Head of caudate nucleus (tissue), 42 donors: ENCODE data around the gene NDUFAB1.
"Not testable (repeated sequence)": the region's sequence is repeated elsewhere in the genome, so short reads cannot be mapped to it uniquely, and the experiment has no call there.

Source experiments
- DNase-seq, 42 donors: peaks; one replicate each; pipeline versions ENCODE4 v3.0.0 to v3.0.0-alpha.2; 2020 to 2021; ENCODE audit warnings: mixed read lengths in 7 of 42
- intact Hi-C: fragments of 100-400 bp; cut with DNase I; formaldehyde crosslinking; loops from one replicate; pipeline ENCODE4 v1.15.0; 2022

Gene NDUFAB1

GRCh38 chr16:23594186-23594585, 1.9 kb downstream of the NDUFAB1 start:
- intact Hi-C loops: loop anchor here (2.0 to 10.0 kb wide), 2 partner anchors 35 to 51 kb away; partner anchors contain the start of genes DCTN5 and PALB2

GRCh38 chr16:23590181-23590580, 5.9 kb downstream of the NDUFAB1 start:
- DNase-seq: no peak
- intact Hi-C loops: loop anchor here (10.0 kb wide), 1 partner anchor 55 kb away; the partner anchor contains the start of genes DCTN5 and PALB2

More at GRCh38 chr16:23594186-23594585, 1.9 kb downstream of the NDUFAB1 start:
- DNase-seq: no peak

- intact Hi-C loops: no loop called here
Observed at GRCh38 chr16:23587726-23588125, 8.4 kb downstream of the NDUFAB1 start.

GRCh38 chr16:23584186-23585076, 11.7 kb downstream of the NDUFAB1 start:
- intact Hi-C loops: no loop called here
- DNase-seq: no peak

More at GRCh38 chr16:23587726-23588125, 8.4 kb downstream of the NDUFAB1 start:
- no peak for DNase-seq

- DNase-seq, intact Hi-C loops: not testable (repeated sequence)
Observed at GRCh38 chr16:23583271-23583670, 12.8 kb downstream of the NDUFAB1 start.

GRCh38 chr16:23581764-23582163, 14.4 kb downstream of the NDUFAB1 start:
- no peak for DNase-seq
- intact Hi-C loops: no loop called here

GRCh38 chr16:23580391-23580790, 15.7 kb downstream of the NDUFAB1 start:
- no peak for DNase-seq
- intact Hi-C loops: no loop called here

GRCh38 chr16:23579371-23579770, 16.7 kb downstream of the NDUFAB1 start:
- DNase-seq: no peak
- intact Hi-C loops: no loop called here

- DNase-seq: peak in 2 of 42 donors; percentile 20 to 33
- intact Hi-C loops: no loop called here
Observed at GRCh38 chr16:23578101-23578830, 17.9 kb downstream of the NDUFAB1 start.

GRCh38 chr16:23577493-23577892, 18.6 kb downstream of the NDUFAB1 start:
- intact Hi-C loops: no loop called here
- DNase-seq: no peak

GRCh38 chr16:23575834-23576233, 20.3 kb downstream of the NDUFAB1 start:
- intact Hi-C loops: no loop called here
- no peak for DNase-seq

GRCh38 chr16:23573817-23574216, 22.3 kb downstream of the NDUFAB1 start:
- no peak for DNase-seq
- intact Hi-C loops: no loop called here

GRCh38 chr16:23572394-23572793, 23.7 kb downstream of the NDUFAB1 start:
- no peak for DNase-seq
- intact Hi-C loops: no loop called here

- intact Hi-C loops: no loop called here
- peak in 10 of 42 donors; percentile 8 to 56 (median 21) for DNase-seq
Observed at GRCh38 chr16:23571895-23572294, 24.2 kb downstream of the NDUFAB1 start.

GRCh38 chr16:23570992-23571632, 25.0 kb downstream of the NDUFAB1 start:
- intact Hi-C loops: no loop called here
- peak in 23 of 42 donors; percentile 3 to 55 (median 23) for DNase-seq

GRCh38 chr16:23567602-23568001, 28.5 kb downstream of the NDUFAB1 start:
- no peak for DNase-seq
- intact Hi-C loops: no loop called here

- intact Hi-C loops: no loop called here
- no peak for DNase-seq
Observed at GRCh38 chr16:23566724-23567123, 29.4 kb downstream of the NDUFAB1 start.

- intact Hi-C loops: no loop called here
- no peak for DNase-seq
Observed at GRCh38 chr16:23564575-23565363, 31.3 kb downstream of the NDUFAB1 start.

- intact Hi-C loops: no loop called here
- no peak for DNase-seq
Observed at GRCh38 chr16:23563186-23563585, 32.9 kb downstream of the NDUFAB1 start.
